ENCODE results near the gene LMO4.

Gene LMO4

GRCh38 chr1:87362063-87362833, 33.6 kb downstream of the LMO4 start:
- no peak for DNase-seq

GRCh38 chr1:87362834-87363426, 34.2 kb downstream of the LMO4 start:
- no peak for DNase-seq

GRCh38 chr1:87367549-87367948, 38.9 kb downstream of the LMO4 start:
- DNase-seq = no peak

- DNase-seq = no peak
Measured at GRCh38 chr1:87368907-87369306, 40.2 kb downstream of the LMO4 start.

GRCh38 chr1:87369736-87370478, 41.2 kb downstream of the LMO4 start:
- no peak for DNase-seq

- DNase-seq = no peak
Measured at GRCh38 chr1:87370544-87370943, 41.9 kb downstream of the LMO4 start.

GRCh38 chr1:87379306-87379705, 50.6 kb downstream of the LMO4 start:
- DNase-seq = no peak

GRCh38 chr1:87386217-87386790, 57.6 kb downstream of the LMO4 start:
- no peak for DNase-seq

- no peak for DNase-seq
Measured at GRCh38 chr1:87388411-87388810, 59.7 kb downstream of the LMO4 start.

- no peak for DNase-seq
Measured at GRCh38 chr1:87389011-87389410, 60.3 kb downstream of the LMO4 start.

GRCh38 chr1:87389546-87389945, 60.9 kb downstream of the LMO4 start:
- no peak for DNase-seq

- no peak for DNase-seq
Measured at GRCh38 chr1:87392248-87393192, 63.8 kb downstream of the LMO4 start.

- no peak for DNase-seq
Measured at GRCh38 chr1:87393445-87394085, 64.9 kb downstream of the LMO4 start.

GRCh38 chr1:87394513-87394912, 65.8 kb downstream of the LMO4 start:
- DNase-seq = no peak

- DNase-seq = no peak
Measured at GRCh38 chr1:87394982-87395381, 66.3 kb downstream of the LMO4 start.

All from stimulated activated CD4-positive, alpha-beta T cell treated with anti-CD3 and anti-CD28 coated beads, Interleukin-12 subunit alpha, Interleukin-12 subunit beta, amount 100 ng/mL, for 4 hours (primary cell).